D721Med (cell line): ENCODE data around the gene PAXIP1.

Experiments
- DNase-seq: peaks from one replicate; pipeline ENCODE4 v3.0.0; 2011; ENCODE audit warnings: low spot score; ENCODE audit not compliant: insufficient read length
- FAIRE-seq: peaks from 2 replicates; lab custom pipeline; 2011; peaks lifted over from hg19 to GRCh38; lab: Jason Lieb, UNC
- TF ChIP-seq, protein P1 (sequence below): IDR thresholded peaks from 2 replicates; pipeline ENCODE4 v1.5.1; 2012; ENCODE audit warnings: mild to moderate bottlenecking, control low read depth; ENCODE audit not compliant: insufficient read depth; ENCODE audit errors: missing control alignments

PAXIP1 gene

DNA sequence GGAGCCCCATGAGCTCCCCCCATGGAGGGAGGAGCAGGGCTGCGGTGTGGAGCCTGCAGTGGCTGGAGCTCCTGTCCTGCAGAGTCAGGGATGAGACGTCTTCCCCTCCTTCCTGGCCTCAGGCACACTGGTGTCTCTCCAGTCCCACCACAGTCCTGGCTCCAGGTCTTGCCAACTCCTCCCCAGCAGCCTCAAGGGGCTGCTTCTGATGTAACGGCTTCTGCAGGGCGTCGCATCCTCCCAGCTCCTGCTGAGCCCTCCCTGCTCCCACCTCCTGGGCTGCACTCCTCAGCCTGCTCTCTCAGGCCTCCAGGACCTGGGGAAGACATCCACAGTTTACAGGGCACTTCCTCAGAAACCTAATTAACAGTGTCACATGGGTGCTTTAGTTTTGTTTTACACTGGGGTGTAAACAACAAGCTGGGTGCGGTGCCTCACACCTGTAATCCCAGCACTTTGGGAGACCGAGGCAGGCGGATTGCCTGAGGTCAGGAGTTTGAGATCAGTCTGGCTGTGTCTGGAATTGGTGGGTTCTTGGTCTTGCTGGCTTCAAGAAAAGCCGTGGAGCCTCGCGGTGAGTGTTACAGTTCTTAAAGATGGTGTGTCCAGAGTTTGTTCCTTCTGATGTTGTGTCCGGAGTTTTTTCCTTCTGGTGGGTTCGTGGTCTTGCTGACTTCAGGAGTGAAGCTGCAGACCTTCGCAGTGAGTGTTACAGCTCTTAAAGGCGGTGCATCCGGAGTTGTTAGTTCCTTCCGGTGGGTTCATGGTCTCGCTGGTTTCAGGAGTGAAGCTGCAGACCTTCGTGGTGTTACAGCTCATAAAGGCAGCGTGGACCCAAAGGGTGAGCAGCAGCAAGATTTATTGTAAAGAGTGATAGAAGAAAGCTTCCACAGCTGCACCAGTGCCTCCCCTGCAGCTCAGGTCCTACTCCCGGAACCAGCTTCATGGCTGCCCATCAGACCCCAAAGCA lies 95.0 kb downstream of the PAXIP1 start:
- FAIRE-seq, result no peak
- TF ChIP-seq, protein P1, sequence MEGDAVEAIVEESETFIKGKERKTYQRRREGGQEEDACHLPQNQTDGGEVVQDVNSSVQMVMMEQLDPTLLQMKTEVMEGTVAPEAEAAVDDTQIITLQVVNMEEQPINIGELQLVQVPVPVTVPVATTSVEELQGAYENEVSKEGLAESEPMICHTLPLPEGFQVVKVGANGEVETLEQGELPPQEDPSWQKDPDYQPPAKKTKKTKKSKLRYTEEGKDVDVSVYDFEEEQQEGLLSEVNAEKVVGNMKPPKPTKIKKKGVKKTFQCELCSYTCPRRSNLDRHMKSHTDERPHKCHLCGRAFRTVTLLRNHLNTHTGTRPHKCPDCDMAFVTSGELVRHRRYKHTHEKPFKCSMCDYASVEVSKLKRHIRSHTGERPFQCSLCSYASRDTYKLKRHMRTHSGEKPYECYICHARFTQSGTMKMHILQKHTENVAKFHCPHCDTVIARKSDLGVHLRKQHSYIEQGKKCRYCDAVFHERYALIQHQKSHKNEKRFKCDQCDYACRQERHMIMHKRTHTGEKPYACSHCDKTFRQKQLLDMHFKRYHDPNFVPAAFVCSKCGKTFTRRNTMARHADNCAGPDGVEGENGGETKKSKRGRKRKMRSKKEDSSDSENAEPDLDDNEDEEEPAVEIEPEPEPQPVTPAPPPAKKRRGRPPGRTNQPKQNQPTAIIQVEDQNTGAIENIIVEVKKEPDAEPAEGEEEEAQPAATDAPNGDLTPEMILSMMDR, result no peak

DNA sequence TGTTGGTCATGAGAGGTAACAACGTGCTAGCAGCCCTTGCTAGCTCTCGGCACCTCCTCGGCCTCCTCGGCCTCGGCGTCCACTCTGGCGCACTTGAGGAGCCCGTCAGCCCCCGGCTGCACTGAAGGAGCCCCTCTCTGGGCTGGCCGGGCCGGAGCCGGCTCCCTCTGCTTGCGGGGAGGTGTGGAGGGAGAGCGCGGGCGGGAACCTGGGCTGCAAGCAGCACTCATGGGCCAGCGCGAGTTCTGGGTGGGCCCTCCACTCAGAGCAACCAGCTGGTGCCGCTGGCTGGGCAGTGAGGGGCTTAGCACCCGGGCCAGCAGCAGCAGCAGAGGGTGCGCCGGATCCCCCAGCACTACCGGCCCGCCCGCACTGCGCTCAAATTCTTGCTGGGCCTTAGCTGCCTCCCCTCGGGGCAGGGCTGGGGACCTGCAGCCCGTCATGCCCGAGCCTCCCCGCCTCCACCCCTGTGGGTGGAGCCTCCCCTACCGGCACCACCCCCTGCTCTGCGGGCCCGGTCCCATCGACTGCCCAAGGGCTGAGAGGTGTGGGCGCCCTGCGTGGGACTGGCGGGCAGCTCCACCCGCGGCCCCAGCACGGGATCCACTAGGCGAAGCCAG lies 96.1 kb downstream of the PAXIP1 start:
- TF ChIP-seq, protein P1, result no peak
- DNase-seq, result no peak
- no peak for FAIRE-seq

More for the DNA sequence above, 95.0 kb downstream of the PAXIP1 start:
- no peak for DNase-seq

DNA sequence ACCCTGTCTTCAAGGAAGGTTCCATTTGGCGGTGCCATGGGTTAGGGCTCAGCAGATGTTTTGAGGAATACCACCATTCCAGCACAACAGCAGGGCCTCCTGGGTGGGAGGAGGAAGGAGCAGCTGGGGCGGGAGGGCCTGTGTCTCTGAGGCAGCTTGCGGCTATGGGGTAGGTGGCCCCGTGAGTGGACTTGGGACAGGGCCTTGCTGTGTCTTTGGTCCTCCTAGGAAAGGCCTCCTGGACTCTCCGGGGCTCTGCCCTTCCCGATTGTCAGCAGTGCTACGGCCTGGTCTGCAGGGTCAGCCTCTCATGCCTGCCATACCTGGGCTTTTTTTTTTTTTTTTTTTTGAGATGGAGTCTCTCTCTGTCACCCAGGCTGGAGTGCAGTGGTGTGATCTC lies 96.7 kb downstream of the PAXIP1 start:
- DNase-seq (no peak), FAIRE-seq (no peak)
- TF ChIP-seq, protein P1, result no peak

DNA sequence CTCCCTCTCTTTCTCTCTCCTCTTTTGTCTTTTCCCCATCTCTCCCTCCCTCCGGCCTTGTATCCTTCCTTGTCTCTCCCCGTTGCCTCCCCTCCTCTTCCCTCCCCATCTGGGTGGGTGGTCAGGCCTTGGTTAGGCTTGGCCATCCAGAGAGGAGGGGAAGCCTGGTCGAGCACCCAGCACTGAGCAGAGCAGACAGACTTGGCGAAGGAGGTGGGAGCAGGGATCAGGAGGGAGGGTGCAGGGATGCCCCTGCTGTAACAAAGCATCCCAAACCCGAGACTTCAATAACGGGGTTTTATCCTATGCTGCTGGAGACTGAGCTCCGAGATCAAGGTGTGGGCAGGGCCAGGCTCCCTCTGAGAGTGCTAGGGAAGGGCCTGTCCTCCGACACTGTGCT lies 97.3 kb downstream of the PAXIP1 start:
- no peak for FAIRE-seq
- TF ChIP-seq, protein P1, result no peak
- no peak for DNase-seq

DNA sequence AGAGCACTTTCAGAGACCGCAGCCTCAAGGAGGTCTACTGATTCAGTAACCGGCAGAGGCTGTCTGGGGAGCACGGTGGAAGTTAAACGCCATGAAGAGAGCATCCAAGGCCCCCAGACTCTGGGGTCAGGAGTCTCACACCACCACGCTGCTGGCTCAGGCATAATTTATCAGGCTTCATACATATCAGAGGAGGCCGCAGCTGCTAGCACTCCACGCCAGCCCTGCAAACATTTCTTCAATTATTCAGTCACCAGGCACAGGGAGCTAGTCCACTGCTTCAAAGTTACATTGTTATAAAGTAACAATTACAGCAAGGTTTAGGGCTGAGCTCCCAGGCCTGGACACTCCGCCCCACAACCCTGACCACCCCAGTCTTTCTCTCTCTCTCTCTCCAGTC lies 97.8 kb downstream of the PAXIP1 start:
- TF ChIP-seq, protein P1, result no peak
- no peak for DNase-seq
- no peak for FAIRE-seq

DNA sequence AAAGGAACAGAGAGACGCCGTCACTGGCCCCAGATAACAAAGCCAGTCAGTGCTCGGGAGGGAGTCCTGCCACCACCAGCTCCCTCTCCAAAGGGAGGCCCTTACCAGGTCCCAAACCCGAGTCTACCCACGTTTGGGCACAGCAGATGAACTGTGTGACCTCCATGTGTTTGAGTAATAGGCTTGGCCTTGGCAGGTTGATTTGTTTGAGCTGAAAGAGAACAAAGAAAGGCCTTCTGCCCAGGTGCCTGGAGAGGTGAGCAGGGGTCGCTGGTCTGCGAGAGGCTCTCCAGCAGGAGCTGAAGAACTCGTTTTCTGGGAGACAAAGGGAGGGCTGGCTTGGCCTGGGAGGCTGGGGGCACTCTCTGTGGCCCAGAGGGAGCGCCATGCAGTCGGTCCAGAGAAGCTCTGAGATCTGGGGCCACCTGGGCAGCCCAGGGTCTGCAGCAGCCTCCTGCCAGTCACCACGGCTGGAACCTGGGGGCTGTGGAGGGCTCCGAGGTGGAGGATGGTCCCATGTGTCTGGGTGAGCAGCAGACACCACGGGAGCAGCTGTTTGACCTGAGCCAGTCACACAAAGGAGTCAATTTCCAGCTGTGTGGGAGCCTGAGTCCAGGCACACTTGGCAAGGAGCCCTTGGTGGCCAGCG lies 99.7 kb downstream of the PAXIP1 start:
- TF ChIP-seq, protein P1, result no peak
- no peak for DNase-seq
- FAIRE-seq, result no peak
